ENCODE measurements around the gene LTB4R2. TPM values are rescaled to one million over a fixed set of nuclear protein-coding genes. Genes with fewer than 3 reads are reported as not detected.

Gene LTB4R2
- total RNA-seq = 0.65 TPM
- long read RNA-seq, partial matches to known transcripts = 0 of 9 reads
- long read RNA-seq, other reads (novel, unspliced or antisense) = 7 of 9 reads

- DNase-seq (no peak), ATAC-seq (ENCODE audit: poor library complexity) (no peak)
- intact Hi-C loops (cut with DNase I) = no loop called here
Observed at GRCh38 chr14:24309538-24310264, at the start of gene LTB4R2. LTB4R2 (plus strand) TSS chr14:24310140; CDS start chr14:24310665, 525 bp downstream.

GRCh38 chr14:24260780-24261157 lies 49.2 kb upstream of the LTB4R2 start:
- DNase-seq (no peak), ATAC-seq (ENCODE audit: poor library complexity) (no peak)
- intact Hi-C loops (cut with DNase I) = no loop called here

- DNase-seq (no peak), ATAC-seq (ENCODE audit: poor library complexity) (no peak)
- intact Hi-C loops (cut with DNase I) = no loop called here
Observed at GRCh38 chr14:24261256-24261968, 48.5 kb upstream of the LTB4R2 start.

GRCh38 chr14:24261969-24262327 lies 48.0 kb upstream of the LTB4R2 start:
- ATAC-seq (ENCODE audit: poor library complexity) = no peak

GRCh38 chr14:24262821-24263733 lies 46.9 kb upstream of the LTB4R2 start, which contains the start of gene TGM1:
TGM1 (minus strand) TSS chr14:24263177; CDS start chr14:24262352, 825 bp downstream.
- ATAC-seq (ENCODE audit: poor library complexity) = no peak
- intact Hi-C loops (cut with DNase I) = no loop called here
- DNase-seq = no peak

More at GRCh38 chr14:24261969-24262327, 48.0 kb upstream of the LTB4R2 start:
- no peak for DNase-seq
- intact Hi-C loops (cut with DNase I) = no loop called here

- ATAC-seq (ENCODE audit: poor library complexity) = no peak
- intact Hi-C loops (cut with DNase I) = no loop called here
- DNase-seq = no peak
Observed at GRCh38 chr14:24263848-24264247, 46.1 kb upstream of the LTB4R2 start.

GRCh38 chr14:24264298-24264697 lies 45.6 kb upstream of the LTB4R2 start:
- ATAC-seq (ENCODE audit: poor library complexity) = no peak
- DNase-seq = no peak

GRCh38 chr14:24266344-24267244 lies 43.3 kb upstream of the LTB4R2 start:
- DNase-seq = no peak
- intact Hi-C loops (cut with DNase I) = no loop called here
- no peak for ATAC-seq (ENCODE audit: poor library complexity)

More at GRCh38 chr14:24264298-24264697, 45.6 kb upstream of the LTB4R2 start:
- intact Hi-C loops (cut with DNase I) = no loop called here

- intact Hi-C loops (cut with DNase I) = no loop called here
- ATAC-seq (ENCODE audit: poor library complexity) = no peak
- no peak for DNase-seq
Observed at GRCh38 chr14:24267516-24267915, 42.4 kb upstream of the LTB4R2 start.

GRCh38 chr14:24268225-24268624 lies 41.7 kb upstream of the LTB4R2 start:
- ATAC-seq (ENCODE audit: poor library complexity) = no peak
- intact Hi-C loops (cut with DNase I) = no loop called here
- no peak for DNase-seq

GRCh38 chr14:24269368-24269767 lies 40.6 kb upstream of the LTB4R2 start:
- intact Hi-C loops (cut with DNase I) = no loop called here
- no peak for DNase-seq
- no peak for ATAC-seq (ENCODE audit: poor library complexity)

- no peak for DNase-seq
Observed at GRCh38 chr14:24269910-24270536, 39.9 kb upstream of the LTB4R2 start.

GRCh38 chr14:24270537-24271133 lies 39.3 kb upstream of the LTB4R2 start:
- DNase-seq (no peak), ATAC-seq (ENCODE audit: poor library complexity) (peak; percentile 14)
- intact Hi-C loops (cut with DNase I) = no loop called here

More at GRCh38 chr14:24269910-24270536, 39.9 kb upstream of the LTB4R2 start:
- no peak for ATAC-seq (ENCODE audit: poor library complexity)
- intact Hi-C loops (cut with DNase I) = no loop called here

- DNase-seq (peak; percentile 93), ATAC-seq (ENCODE audit: poor library complexity) (peak; percentile 97)
- intact Hi-C loops (cut with DNase I) = no loop called here
Observed at GRCh38 chr14:24271134-24271833, 38.7 kb upstream of the LTB4R2 start, which contains the start of gene RABGGTA. RABGGTA (minus strand) TSS chr14:24271597; CDS start chr14:24271115, 482 bp downstream.

- DNase-seq (no peak), ATAC-seq (ENCODE audit: poor library complexity) (no peak)
- intact Hi-C loops (cut with DNase I) = no loop called here
Observed at GRCh38 chr14:24271834-24272263, 38.1 kb upstream of the LTB4R2 start.

GRCh38 chr14:24272467-24272866 lies 37.5 kb upstream of the LTB4R2 start:
- DNase-seq (no peak), ATAC-seq (ENCODE audit: poor library complexity) (no peak)
- intact Hi-C loops (cut with DNase I) = no loop called here
